ENCODE measurements around the gene CPED1.
"Not testable (repeated sequence)": the region's sequence is repeated elsewhere in the genome, so short reads cannot be mapped to it uniquely, and the experiment has no call there.

The CPED1 gene

DNA sequence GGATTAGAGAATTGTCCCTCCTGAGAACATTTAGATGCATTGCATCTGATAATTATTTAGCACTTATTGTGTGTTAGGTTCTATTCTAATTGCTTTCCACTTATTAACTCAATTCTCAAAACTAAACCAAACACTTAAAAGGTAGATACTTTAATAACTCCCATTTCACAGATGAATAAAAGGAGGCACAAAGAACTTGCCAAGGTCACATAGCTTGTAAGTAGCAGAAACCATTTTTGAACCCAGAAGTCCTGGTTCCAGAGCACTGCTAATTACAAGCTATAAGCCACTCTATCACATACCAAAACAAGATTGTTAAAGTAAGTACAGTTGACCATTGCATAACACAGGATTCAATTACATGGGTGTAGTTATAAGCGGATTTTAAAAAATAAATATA lies 164.9 kb downstream of the CPED1 start:
- no peak for DNase-seq (ENCODE audit: low read depth)

GRCh38 chr7:121153995-121154394 lies 165.5 kb downstream of the CPED1 start:
- DNase-seq (ENCODE audit: low read depth) = peak; percentile 23

DNA sequence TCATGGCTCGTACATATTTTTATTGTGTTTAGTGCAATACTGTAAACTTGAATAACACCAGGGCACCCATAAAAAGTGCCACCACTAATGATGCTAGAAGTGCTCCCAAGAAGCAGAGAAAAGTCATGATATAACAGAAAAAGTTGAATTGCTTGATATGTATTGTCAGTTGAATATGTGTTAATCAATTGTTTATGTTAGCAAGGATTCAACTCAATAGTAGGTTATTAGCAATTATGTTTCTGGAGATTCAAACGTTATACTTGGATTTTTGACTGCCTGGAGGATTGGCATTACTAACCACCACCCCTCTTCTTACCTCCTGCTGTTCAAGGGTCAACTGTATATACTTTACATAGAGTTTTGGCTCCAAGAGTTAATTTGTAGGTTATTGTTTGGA lies 168.3 kb downstream of the CPED1 start:
- DNase-seq (ENCODE audit: low read depth) = no peak

GRCh38 chr7:121157341-121157751 lies 168.8 kb downstream of the CPED1 start:
- no peak for DNase-seq (ENCODE audit: low read depth)

DNA sequence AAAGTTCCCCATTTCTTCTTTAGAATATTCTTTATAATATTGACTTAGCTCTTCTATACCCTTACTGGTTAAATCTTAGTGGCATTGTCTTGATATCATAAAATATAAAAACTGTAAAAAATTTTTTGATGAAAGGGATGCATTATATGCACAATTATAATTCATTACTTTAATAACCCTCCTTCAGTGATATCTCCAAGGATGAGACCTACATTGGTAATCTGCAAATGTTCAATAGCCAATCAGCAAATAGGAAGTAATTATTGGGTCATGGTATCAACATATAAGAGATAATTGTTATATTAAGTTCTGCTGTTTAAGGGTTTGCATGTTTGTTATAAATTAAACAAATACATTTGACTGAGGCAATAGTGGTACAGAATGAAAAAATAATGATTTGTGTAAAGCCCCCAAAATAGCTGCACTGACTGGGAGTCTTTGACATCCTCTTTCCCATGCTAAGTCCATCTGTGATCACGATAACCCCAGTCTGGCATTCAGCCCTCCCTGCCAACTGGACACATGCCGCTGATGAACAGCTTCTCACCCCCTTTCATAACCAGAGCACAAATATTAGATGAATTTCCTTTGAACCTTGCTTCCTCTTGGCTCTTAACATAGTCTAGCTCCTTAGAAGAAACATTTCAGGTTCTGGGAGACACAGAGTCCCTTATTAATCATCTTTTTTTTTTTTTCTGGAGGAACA lies 169.5 kb downstream of the CPED1 start:
- no peak for DNase-seq (ENCODE audit: low read depth)

DNA sequence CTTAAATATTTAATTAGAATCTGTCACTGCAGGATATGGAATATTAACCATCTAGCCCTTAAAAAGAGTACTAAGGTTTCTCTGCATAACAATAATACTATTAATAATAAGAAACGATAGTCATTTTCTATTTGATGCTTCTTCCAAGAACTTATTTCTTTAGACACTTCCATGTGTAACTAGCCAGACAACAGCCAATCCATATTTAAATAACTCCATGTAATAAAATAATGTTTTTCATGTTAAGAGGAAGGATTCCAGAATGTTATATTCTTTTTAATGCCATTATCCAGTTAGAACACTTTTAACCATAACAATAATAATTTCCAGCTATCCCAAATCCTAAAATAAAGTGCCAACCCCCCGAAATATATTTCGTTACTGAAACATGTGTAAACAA lies 170.2 kb downstream of the CPED1 start:
- no peak for DNase-seq (ENCODE audit: low read depth)

DNA sequence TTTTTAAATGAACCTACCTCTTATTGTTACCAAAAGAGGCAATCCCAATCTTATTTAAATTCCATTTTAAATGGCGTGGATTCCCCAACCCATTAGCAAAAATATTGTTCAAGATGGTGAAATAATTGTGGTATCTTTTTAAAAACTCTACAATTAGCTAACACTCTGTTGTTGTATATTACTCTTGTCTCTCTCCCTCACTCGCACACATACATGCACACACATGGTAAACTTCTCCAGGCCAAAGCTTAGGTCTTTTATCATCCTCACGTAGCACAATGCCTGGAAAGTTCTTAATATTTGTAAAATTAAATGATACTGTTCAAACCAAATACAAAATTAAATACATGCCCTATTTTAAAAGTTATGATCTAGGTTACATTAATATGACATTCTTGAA lies 171.0 kb downstream of the CPED1 start:
- DNase-seq (ENCODE audit: low read depth) = no peak

- DNase-seq (ENCODE audit: low read depth) = no peak
Observed at GRCh38 chr7:121160150-121161008, 171.9 kb downstream of the CPED1 start.

GRCh38 chr7:121163699-121164098 lies 175.2 kb downstream of the CPED1 start:
- no peak for DNase-seq (ENCODE audit: low read depth)

GRCh38 chr7:121164247-121164646 lies 175.7 kb downstream of the CPED1 start:
- no peak for DNase-seq (ENCODE audit: low read depth)

- no peak for DNase-seq (ENCODE audit: low read depth)
Observed at GRCh38 chr7:121166916-121167315, 178.4 kb downstream of the CPED1 start.

- no peak for DNase-seq (ENCODE audit: low read depth)
Observed at GRCh38 chr7:121167971-121168370, 179.5 kb downstream of the CPED1 start.

- DNase-seq (ENCODE audit: low read depth) = no peak
Observed at GRCh38 chr7:121169469-121169868, 181.0 kb downstream of the CPED1 start.

- DNase-seq (ENCODE audit: low read depth) = no peak
Observed at GRCh38 chr7:121172484-121172883, 184.0 kb downstream of the CPED1 start.

- no peak for DNase-seq (ENCODE audit: low read depth)
Observed at GRCh38 chr7:121175826-121176225, 187.3 kb downstream of the CPED1 start.

- DNase-seq (ENCODE audit: low read depth) = no peak
Observed at GRCh38 chr7:121178452-121178851, 189.9 kb downstream of the CPED1 start.

DNA sequence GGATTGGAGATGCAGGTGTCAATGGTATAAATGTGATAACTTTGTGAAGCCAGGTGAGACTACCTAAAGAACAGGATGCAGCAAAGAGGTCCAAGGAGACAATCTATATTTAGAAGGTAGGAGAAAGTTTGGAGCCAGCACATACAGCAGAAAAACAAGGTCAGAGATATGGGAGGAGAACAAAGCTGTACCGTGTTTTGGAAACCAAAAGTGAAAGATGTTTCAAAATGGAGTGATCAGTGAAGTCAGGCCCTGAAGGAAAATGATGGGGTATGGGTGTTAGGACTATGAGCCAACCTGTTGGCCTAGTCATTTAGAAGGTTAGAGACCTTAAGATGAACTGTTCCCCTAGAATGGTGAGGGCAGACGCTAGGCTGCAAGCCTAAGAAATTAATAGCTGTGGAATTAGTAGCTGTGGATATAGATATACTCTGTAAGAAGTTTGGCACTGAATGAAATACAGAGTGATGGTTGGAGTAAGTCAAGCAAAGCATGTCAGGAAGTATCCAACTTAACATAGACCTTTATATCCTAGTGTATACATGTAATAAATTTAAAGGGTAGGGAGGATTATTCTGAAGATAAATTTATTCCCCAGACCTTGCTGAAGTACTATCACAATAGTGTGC lies 190.5 kb downstream of the CPED1 start:
- no peak for DNase-seq (ENCODE audit: low read depth)

DNA sequence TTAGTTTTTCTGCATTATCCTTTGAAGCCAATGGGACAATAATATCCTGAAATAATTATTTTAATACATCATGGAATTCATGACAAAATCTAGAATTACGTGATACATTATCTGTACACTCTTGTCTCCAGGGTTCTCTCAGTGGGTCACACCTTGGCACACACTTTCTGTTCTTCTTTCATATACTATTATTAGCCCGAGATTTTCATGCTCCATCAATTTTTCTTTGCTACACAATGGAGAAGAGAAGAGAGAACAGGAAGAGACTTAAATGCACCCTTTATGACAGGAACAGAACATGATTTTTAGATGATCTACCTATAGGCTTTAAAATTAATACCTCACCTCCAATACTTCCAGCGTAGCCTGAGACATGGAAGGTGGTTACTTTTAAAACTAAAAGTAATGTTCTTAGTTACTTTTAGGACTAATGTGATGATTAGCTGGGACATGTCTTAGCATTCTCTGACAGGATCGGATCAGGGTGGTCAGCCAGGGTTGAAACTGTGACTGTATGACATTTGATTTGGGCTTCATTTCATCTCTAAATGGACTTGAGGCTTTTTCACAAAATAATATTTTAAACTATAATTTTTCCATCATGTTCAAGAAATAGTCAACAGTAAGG lies 192.0 kb downstream of the CPED1 start:
- DNase-seq (ENCODE audit: low read depth) = no peak

DNA sequence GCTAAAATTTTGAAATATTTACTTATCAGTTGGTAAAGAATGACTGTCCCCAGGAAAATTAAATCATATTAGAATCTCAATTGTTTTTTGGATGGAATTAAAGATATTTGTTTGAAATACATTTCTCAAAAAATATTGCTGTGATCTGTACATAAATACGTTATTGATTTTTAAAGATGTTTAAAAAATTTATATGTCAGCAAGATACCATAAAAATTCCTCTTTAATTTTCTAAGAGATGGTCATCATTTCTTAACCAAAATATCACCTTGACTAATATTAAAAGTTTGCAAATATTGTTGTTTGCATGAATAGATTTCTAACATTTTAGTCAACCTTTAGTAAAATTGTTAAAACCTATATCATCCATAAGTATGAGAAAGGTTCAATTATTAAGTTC lies 192.8 kb downstream of the CPED1 start:
- no peak for DNase-seq (ENCODE audit: low read depth)

GRCh38 chr7:121182281-121182680 lies 193.8 kb downstream of the CPED1 start:
- no peak for DNase-seq (ENCODE audit: low read depth)

DNA sequence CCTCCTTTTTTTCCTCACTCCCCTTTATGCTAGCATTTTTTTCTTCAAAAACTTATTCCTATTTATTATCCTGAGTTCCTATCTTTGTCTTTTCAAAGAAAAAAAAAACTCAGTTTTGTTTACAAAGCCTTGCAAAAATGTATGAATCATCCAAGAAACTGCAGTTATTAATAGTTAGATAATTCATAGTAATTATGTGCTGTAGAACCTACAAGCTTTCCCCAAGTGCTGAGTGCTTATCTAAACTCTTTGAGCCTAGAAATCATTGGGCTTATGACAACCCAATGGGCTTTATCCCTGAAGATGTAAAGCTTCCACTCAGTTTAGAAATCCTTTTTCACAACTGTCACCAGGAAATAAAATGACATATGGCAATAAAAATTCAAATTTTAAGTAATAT lies 194.4 kb downstream of the CPED1 start:
- DNase-seq (ENCODE audit: low read depth) = no peak

- not testable (repeated sequence) for DNase-seq (ENCODE audit: low read depth)
Observed at GRCh38 chr7:121183883-121184282, 195.4 kb downstream of the CPED1 start.

DNA sequence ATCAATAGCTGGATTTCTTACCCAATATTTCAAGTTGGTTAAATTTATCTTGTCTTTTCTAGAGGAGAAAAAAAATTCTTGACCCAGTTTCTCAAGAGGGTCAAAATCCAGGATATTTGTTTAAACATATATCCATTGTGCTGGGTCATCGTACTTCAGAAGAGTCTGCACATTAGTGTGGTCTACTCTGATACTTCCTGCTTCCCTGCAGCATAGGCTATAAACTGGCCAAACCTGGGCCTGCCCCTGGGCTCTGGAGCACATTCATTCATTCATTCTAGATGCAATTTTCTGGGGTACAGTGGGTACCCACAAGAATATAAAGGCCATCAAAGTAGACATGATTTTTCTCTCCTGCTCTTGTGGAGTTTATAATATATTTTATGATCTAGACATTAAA lies 198.2 kb downstream of the CPED1 start:
- DNase-seq (ENCODE audit: low read depth) = no peak
